Hematopoietic multipotent progenitor cell (in vitro differentiated cells): ENCODE results near the gene MRPL28. TPM values are rescaled to one million over a fixed set of nuclear protein-coding genes. Genes with fewer than 3 reads are reported as not detected.
A peak's percentile ranks its signal among the peaks of the same experiment; 100 is the strongest.
"Not testable (repeated sequence)": the region's sequence is repeated elsewhere in the genome, so short reads cannot be mapped to it uniquely, and the experiment has no call there.

Experiments
- DNase-seq, 3 donors: peaks; one replicate each; pipeline ENCODE4 v3.0.0-alpha.2; 2011 to 2015; ENCODE audit warnings: low read depth in 2 of 3, low spot score in 2 of 3
- total RNA-seq: library from RNA; depleted of rRNA; stranded (reverse); fragments of >200 nt; gene quantifications from one replicate; pipeline ENCODE4 v1.2.3, GENCODE V29; 2012

Gene MRPL28
- total RNA-seq, result 56.0 TPM

DNA sequence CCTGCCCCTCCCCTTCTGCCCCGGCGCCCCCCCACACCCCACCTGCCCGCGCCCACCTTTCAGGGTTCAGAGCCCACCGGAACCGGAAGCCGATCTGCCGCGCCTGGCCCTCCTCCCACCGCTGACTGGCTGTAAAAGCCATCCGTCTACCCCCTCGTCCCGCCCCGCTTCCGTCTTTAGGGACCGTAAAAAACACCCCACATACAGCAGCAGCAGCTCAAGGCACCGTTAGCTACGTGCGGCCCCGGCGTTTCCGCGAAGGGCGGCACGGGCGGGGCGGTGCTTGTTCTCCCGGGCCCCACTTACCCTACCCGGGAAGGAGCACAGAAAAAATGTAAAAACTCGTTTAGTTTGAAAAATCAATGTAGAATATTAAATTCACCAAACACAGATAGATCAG is at the start of gene MRPL28:
Gene MRPL28 (minus strand): TSS at position 96 of the 400 bp plus-strand sequence. CDS start 320 bp downstream, outside the sequence.
- DNase-seq, result peak; percentile 80 to 97 (median 95)

DNA sequence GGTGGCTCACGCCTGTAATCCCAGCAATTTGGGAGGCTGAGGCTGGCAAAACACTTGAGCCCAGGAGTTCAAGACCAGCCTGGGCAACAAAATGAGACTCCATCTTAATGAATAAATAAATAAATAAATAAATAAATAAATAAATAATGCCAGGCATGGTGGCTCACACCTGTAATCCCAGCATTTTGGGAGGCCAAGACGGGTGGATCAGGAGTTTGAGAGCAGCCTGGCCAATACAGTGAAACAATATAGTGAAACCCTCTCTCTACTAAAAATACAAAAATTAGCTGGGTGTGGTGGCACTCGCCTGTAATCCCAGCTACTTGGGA is 44.8 kb upstream of the MRPL28 start:
- not testable (repeated sequence) for DNase-seq

DNA sequence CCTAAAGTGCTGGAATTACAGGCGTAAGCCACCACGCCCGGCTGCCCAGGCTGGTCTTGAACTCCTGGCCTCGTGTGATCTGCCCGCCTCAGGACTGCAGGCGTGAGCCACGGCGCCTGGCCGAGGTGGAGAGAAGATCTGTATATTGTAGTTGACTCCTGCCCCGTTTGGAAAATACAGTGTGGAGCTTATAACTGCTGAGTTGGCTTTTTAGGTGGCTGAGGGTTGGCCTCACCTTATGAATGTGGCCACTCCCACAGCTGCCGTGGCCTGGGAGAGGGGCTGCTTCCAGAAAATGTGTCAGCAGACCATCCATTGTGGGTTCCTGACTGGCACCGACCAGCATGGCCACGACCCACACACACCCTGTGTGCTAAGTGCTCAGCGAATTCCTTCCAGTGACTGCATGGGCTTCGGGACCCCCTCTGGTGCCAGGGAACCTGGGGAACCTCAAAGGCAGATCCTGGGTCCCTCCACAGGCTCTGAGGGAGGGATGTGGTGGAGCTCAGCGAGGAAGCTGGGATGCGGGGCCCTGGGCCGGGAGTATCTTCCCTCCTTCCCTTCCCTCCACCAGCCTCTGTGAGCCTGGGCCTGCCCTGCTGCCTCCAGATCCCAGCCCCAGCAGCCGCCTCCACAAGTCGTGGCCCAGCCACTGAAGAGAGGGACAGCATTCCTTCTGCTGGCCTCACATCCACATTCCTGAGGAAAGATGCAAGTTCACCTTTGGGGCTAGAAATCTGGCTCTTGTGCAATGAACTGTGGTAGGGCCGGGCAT is 44.2 kb upstream of the MRPL28 start:
- no peak for DNase-seq

DNA sequence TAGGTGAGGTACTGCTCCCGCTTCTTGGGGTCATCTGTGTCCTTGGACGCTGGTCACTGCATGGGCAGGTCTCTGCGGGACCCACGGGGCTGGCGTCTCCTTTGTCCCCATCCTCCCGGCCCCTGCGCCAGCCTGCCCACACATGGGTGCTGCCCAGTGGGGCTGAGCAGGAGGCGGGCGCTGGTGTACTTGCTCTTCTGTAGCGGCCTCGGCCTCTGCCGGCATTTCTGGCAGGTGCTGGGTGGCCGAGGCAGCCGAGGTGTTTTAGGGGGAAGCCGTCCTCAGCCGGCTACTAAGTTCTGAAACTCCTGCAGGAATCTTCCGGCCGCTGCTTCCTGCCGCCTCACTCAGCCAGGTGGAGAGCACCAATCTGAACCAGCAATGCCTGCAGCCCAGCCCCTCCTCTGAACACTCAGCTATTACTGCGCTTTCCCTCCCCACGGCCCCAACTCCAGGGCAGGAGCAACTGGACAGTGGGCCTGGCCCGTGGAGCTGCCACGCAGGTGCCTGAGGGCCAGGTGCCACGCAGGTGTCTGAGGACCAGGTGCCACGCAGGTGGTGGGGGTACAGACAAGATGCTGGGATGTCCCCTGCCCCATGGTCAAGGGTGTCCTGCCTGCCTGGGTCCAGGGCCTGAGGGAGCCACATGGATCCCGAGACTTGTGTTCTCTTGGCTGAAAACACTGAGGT is 41.4 kb upstream of the MRPL28 start:
- DNase-seq, result no peak

DNA sequence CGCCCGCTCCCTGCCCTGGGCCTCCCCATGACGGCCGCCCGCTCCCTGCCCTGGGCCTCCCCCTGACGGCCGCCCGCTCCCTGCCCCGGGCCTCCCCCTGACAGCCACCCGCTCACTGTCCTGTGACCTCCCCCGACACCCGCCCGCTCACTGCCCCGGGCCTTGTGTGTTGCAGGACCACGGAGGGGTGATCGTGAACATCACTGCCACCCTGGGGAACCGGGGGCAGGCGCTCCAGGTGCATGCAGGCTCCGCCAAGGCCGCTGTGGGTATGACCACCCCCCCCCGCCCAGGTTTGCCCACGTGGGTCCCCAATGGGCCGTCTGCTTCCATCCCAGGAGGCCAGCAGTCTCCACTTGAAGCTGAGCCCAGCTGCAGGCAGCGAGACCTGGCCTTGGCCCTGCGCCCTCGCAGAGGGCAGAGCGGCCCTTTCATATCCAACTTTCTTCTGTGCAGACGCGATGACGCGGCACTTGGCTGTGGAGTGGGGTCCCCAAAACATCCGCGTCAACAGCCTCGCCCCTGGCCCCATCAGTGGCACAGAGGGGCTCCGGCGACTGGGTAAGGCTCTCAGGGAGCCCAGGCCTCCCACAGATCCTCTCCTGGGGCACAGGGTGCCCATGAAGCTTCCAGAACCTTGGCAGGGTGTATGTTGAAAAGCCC is 40.3 kb upstream of the MRPL28 start:
- no peak for DNase-seq

DNA sequence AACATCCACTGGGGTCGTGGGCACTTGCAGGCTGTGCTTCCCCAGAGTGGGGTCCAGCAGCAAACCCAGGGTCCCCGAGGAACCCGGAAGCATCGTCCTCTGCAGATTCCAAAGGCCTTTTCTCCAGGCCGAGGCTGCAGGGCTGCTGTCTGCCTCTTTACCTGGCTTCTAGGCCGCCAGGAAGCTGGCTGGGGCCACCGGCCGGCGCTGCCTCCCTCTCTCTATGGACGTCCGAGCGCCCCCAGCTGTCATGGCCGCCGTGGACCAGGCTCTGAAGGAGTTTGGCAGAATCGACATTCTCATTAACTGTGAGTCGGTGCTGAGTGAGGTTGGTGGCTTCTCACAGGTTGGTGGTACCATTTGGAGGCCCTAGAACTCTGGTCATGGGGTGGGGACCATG is 36.9 kb upstream of the MRPL28 start:
- no peak for DNase-seq

DNA sequence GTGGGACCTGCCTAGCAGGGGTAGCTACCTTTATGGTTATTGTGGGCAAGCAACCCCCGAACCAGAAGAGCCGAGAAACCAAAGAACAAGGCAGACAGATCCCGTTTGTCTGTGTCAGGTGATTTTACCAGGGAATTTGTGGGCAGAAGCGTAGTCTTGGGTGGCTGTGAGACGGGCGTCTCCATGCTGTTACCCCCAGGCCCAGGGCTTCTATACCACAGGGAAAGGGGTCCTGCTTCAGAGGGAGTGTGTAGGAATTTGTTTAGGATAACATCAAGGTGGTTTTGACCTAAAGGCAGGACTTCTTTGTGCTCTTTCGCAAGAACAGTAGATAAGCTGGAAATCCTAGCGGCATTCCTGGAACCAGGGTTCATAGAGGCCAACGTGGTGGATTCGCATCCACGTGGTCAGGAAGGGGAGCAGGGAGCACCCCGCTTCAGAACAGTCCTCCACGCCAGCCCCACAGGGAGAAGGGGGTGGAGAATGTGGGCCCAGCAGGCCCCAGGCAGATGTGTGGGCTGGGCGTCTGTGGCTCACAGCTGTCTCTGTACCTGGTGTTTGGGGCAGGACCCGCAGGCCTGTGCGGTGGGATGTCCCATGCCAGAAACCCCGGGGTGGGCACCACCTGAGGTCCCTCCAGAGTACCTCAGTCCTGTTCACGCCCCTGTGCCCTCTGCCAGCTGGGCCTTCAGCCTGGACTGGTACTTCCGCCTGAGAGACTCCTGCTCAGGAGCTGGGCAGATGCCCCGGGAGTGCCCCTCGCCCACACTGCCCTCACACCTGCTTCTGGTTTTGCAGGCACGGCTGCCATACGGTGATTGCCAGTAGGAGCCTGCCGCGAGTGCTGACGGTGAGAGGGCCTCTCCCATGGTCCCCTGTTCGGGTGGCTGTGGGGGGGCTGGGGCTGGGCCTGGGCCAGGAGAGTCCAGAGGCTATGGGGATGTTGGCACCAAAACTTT is 35.5 kb upstream of the MRPL28 start:
- no peak for DNase-seq

DNA sequence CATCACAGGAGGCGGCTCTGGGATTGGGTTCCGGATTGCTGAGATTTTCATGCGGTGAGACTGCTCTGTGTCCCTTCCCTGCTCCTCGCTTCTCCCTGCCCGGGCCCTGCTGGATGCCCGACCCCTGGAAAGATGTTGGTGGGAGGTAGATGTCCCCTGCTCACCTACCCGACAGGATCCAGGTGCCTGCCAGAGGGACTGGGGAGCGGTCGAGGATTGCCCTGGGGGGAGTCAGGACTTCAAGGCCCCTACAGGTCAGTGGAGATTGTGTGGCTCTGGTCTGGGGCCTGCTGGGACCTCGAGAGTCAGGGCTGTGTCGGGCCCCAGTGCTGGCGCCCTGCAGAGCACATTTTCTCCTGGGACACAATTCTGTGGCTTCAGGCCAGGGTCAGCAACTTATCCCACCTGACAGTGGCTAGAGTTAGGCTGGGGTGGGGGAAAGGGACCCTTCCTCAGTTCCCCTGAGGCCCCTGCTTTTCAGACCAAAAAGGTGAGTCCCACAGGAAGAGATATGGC is 34.7 kb upstream of the MRPL28 start:
- no peak for DNase-seq

DNA sequence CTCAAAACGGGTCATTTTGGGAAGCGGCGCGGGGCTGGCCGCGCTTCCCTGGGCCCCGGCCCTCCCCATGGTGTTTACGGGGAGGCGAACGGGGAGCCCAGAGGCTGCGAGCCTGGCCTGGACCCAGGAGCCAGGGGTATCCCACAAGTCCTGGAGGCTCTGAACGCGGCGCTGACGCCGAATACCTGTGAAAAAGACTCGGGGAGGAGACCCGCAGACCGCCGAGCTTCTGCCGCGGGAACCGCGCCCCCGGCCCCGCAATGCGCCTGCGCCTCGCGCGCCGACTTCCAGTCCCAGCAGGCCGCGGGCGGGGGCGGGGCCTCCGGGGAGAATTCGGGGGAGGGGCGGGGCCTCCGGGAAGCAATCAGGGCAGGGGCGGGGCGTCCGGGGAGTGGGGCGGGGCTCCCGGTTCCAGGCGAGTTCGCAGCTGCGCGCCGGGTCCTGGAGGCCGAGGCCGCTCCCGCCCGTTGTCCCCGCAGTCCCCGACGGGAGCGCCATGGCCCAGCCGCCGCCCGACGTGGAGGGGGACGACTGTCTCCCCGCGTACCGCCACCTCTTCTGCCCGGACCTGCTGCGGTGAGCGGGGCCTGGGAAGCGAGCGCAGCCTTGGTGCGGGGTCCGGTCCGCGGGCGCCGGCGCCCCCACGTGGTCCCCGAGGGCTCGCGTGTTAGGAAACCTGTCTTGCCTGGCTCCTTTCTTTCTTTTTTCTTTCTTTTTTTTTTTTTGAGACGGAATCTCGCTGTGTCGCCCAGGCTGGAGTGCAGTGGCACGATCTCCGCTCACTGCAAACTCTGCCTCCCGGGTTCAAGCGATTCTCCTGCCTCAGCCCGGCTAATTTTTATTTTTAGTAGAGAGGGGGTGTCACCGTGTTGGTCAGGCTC is 31.4 kb upstream of the MRPL28 start, which contains the start of gene DECR2:
Gene DECR2 (plus strand): TSS at position 418 of the 881 bp plus-strand sequence. CDS start 79 bp downstream, at position 497.
- peak; percentile 85 to 94 (median 88) for DNase-seq

DNA sequence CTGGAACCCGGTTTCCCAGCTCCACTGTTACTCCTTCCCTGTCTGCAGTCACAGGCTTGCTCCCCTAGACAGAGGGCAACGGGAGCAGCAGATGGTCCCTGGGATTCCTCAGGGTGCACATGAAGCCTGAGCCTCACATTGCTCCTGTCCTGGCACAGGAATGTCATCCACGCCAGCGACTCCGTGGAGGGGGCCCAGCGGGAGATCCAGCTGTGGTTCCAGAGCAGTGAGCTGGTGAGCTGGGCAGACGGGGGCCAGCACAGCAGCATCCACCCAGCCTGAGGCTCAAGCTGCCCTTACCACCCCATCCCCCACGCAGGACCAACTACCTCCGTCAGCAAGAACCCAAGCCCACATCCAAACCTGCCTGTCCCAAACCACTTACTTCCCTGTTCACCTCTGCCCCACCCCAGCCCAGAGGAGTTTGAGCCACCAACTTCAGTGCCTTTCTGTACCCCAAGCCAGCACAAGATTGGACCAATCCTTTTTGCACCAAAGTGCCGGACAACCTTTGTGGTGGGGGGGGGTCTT is 29.8 kb upstream of the MRPL28 start:
- DNase-seq, result no peak

DNA sequence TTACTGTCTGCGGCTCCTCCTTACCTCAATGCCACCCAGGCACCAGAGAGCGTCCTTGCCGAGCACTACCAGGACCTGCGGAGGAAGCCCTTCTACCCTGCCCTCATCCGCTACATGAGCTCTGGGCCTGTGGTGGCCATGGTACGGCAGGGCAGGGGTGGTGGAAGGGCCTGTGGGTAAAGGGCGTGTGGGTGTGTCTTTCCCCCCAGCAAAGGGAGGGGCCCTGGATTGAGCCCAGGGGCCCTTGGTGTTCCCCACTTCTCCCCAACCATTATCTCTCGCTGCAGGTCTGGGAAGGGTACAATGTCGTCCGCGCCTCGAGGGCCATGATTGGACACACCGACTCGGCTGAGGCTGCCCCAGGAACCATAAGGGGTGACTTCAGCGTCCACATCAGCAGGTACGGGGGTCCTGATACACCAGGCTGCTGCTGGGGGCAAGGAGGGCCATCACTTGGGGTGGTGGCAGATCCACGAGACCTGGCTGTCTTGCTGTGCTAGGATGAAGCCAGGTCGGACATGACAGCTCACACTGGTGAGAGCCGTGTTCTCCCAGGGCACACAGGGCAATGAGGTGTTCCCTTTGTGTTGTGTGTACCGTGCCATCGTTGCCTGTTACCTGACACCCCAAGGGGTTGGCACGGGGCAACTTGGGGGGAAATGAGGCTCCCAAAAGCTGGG is 29.1 kb upstream of the MRPL28 start:
- DNase-seq, result no peak

DNA sequence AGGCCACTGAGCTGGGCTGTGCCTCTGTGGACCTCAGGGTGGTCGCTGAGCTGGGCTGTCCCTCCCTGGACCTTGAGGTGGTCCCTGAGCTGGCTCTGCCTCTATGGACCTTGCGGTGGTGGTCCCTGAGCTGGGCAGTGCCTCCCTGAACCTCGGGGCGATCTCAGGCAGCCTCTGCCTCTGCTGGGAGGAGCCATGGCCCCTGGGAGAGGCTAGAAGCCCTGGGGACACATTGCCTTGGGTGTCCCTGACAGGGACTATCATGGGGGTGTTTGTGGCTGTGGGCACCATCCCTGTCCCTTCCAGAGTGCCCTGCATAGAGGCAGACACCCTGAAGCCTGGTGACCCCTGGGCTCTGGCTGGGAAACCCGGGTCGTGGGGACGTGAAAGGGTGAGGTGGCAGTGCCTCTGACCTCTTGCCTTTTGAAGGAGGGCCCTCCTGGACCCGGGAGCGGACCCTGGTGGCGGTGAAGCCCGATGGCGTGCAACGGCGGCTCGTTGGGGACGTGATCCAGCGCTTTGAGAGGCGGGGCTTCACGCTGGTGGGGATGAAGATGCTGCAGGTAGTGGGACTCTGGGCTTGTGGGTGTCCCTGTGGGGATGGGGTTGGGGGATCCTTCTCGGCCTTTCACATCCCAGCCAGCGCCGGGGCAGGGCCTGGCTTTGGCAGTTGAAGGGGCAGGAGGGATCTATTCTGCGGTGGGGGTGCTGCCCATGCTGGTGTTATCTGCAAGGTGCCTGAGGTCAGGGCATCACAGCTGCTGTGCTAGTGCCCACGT is 28.4 kb upstream of the MRPL28 start:
- no peak for DNase-seq

DNA sequence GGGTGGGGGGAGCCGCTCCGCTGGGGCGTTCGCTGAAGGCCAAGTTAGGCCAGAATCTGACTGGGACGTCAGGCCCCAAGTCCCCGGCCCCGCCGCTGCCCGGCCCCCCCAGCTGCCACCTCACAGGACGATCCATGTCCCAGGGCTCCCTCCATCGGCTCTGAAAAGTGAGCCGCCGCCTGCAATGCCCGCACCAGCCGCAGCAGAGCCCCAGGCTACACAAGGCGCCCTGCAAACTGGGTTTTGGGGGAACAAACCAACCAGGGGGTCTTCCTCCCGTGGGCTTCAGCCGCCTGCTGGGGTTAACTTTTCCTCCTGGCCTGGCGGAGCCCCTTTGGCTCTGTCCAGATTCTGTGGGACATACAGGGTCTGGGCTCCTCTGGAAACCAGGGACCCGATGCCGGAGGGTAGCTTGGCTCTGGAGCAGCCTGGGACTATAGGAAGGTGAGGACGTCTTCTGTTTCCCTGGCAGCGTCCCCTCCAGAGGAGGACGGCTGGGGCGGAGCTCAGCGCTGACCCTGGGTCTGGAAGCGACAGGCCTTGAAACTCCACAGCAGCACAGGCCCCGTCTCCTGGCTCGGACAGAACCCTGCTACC is 27.5 kb upstream of the MRPL28 start:
- DNase-seq, result peak in 2 of 3 donors; percentile 79 to 82

DNA sequence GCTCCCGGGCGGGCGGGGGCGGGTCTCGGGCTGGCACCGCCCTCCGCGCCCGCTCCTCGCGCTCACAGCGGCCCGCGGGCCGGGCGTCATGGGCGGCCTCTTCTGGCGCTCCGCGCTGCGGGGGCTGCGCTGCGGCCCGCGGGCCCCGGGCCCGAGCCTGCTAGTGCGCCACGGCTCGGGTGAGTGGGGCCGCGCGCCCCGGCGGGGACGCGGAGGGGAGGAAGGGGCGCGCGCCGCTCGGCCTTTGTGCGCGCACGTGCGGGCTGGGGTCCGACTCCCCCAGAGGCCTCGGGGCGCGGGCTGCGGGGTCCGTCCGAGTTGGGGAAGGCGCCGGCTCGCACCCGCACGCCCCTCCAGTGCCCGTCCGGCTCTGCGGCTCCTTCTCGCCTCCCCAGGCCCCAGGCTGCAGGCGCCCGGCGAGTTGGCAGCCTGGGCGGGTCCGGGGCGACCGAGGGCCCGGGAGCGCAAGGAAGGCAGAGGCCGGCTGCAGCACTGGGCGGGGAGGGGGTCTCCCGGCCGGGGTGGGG is 26.9 kb upstream of the MRPL28 start, which contains the start of gene NME4:
Gene NME4 (plus strand): TSS at position 65 of the 527 bp plus-strand sequence. CDS start 24 bp downstream, at position 89.
- peak in 2 of 3 donors; percentile 40 for DNase-seq

DNA sequence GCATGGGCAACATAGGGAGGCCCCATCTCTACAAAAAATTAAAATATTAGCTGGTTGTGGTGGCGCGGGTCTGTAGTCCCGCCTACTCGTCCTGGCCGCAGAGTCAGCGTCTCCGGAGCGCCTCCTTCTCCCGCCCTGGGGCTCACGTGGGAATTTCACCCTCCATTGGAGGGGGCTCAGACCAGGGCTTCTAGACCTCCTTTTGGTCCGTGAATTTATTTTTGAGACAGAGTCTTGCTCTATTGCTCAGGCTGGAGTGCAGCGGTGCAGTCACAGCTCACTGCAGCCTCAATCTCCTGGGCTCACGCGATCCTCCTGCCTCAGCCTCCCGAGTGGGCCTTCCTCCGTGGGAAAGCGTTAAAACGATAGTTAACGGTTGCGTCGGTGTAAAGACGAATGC is 26.3 kb upstream of the MRPL28 start:
- DNase-seq, result peak in 2 of 3 donors; percentile 68 to 74

DNA sequence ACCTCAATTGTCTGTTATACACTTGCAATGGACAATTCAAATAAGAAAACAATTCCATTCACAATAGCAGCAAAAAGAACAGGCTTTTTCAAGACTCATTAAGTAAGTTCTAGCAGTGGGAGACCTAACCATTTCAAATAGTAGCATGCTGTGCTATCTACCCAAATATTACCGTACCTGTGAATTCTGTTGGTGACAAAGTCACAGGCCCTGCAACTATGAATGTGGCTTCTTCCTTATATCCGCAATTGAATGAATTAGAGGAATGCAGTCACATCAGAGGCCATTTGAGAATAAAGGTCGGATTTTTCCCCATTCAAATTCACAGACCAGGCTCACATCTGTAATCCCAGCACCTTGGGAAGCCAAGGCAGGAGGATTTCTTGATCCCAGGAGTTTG is 25.9 kb upstream of the MRPL28 start:
- DNase-seq, result no peak
